ENCODE results near the gene SFRP5.

SFRP5 gene

DNA sequence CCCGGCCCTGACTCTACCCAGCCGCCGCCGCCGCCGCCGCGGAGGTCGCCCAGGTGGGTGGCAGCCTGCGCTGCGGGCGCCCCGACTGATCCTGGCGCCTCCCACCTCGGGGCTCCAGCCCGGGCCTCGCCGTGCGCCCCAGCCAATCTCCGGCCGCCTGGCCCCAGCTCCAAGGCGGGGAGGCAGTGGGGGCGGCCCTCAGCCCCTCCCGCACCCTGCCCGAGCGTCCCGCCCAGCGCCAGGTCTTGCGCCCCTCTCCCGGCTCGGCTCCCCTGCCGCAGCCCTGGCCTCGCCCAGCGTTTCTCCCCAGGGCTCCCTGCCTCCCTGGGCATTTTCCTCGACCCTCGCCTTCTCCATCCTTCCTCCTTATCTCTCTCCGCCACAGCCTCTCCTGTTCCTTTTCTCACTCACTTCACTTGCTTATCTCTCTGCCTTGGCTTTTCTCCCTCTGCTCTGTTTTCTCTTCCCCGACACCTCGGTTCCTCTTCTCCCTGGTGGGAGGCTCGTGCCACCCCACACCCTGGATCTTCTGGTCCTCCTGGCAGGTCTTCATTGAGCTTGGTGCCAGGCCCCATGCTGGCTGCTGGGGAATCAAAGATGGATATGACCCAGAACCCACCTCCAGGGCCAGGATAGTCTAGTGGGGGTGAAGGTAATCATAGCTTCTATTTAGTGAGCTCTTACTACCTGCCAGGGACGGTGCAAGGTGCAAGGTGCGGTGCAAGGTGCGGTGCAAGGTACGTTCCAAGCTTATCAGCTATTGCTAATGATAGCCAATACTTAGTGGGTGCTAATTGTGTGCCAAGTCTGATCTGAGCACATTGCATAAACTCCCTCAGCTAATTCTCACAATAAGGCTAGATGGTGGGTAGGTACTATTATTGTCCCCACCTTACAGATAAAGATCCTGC lies at the start of gene SFRP5:
TSS of gene SFRP5 (minus strand) at position 87 of the 911 bp plus-strand sequence. CDS start 166 bp downstream, outside the sequence.
- no peak within 1 kb of the TSS for H3K27ac ChIP-seq
- no peak for TF ChIP-seq ZFX (IDR thresholded peaks at IDR 0.05)
- TF ChIP-seq, protein P1, sequence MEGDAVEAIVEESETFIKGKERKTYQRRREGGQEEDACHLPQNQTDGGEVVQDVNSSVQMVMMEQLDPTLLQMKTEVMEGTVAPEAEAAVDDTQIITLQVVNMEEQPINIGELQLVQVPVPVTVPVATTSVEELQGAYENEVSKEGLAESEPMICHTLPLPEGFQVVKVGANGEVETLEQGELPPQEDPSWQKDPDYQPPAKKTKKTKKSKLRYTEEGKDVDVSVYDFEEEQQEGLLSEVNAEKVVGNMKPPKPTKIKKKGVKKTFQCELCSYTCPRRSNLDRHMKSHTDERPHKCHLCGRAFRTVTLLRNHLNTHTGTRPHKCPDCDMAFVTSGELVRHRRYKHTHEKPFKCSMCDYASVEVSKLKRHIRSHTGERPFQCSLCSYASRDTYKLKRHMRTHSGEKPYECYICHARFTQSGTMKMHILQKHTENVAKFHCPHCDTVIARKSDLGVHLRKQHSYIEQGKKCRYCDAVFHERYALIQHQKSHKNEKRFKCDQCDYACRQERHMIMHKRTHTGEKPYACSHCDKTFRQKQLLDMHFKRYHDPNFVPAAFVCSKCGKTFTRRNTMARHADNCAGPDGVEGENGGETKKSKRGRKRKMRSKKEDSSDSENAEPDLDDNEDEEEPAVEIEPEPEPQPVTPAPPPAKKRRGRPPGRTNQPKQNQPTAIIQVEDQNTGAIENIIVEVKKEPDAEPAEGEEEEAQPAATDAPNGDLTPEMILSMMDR (conservative IDR thresholded peaks at IDR 0.05), result no peak

DNA sequence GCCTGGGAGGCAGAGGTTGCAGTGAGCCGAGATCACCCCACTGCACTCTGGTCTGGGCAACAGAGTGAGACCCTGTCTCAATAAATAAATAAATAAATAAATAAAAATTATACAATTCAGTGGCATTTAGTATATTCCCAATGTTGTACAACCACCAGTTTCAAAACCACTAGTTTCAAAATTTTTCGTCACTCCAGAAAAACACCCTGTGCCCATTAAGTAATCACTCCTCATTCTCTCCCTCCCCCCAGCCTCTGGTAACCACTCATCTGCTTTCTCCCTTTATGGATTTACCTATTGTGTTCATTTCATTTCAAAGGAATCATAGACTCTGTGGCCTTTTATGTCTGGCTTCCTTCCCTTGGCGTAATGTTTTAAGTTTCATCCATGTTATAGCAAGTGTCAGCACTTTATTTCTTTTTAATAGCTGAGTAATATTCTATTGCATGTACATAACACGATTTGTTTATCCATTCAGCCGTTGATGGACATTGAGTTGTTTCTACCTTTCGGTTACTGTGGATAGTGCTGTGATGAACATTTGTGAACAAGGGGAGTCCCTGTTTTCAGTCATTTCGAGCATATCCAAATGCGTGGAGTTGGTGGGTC lies 48.4 kb upstream of the SFRP5 start:
- no peak for TF ChIP-seq ZFX (IDR thresholded peaks at IDR 0.05)
- TF ChIP-seq, protein P1 (conservative IDR thresholded peaks at IDR 0.05), result no peak
- no peak overlapping the region for H3K27ac ChIP-seq

- TF ChIP-seq, protein P1 (conservative IDR thresholded peaks at IDR 0.05), result no peak
- no peak for TF ChIP-seq ZFX (IDR thresholded peaks at IDR 0.05)
Observed at GRCh38 chr10:97818572-97818971, 46.8 kb upstream of the SFRP5 start.

DNA sequence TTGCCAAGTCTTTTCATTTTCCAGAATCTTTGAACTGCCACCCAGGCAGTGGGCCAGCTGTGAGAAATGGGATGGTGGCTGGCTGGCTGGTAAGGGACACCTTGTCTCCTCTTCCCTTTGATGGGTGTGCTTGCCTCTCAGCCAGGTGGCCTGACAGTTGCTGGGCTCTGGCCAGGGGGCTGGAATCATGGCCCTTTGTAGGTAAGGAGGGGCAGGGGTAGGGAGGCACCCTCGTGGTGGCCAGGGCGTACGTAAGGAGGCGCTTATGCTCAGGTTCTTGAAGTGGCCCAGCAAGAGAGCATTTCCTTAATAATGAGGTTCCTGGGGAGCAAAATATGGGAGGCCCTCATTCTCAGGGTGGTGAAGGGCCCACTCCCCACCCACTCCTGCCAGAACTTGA lies 44.8 kb upstream of the SFRP5 start:
- TF ChIP-seq, protein P1 (conservative IDR thresholded peaks at IDR 0.05), result no peak
- no peak for TF ChIP-seq ZFX (IDR thresholded peaks at IDR 0.05)
- H3K27ac ChIP-seq, result no peak overlapping the region

More at GRCh38 chr10:97818572-97818971, 46.8 kb upstream of the SFRP5 start:
- H3K27ac ChIP-seq, result no peak overlapping the region

DNA sequence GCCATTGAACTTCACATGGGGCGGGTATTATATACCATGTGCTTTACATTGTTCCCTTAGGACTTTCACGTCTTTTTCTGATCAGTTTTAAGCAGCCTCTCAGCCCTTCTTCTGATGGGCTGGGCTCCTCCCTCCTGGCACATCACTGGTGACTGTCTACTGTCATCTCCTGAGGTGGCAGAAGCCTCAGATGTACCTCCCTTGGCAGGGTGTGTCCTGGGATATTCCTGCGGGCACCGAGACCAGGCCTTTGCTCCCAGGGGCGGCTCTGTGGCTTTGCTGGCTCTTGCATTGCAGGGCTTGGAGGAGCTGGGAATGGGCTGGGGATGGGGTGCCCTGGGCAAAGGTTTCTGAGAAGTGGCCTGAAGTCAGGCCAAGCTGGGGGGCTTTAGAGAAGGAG lies 43.2 kb upstream of the SFRP5 start:
- no peak for TF ChIP-seq ZFX (IDR thresholded peaks at IDR 0.05)
- TF ChIP-seq, protein P1 (conservative IDR thresholded peaks at IDR 0.05), result no peak
- H3K27ac ChIP-seq, result no peak overlapping the region

- no peak overlapping the region for H3K27ac ChIP-seq
- TF ChIP-seq, protein P1 (conservative IDR thresholded peaks at IDR 0.05), result no peak
- TF ChIP-seq ZFX (IDR thresholded peaks at IDR 0.05), result no peak
Observed at GRCh38 chr10:97813311-97813710, 41.5 kb upstream of the SFRP5 start.

DNA sequence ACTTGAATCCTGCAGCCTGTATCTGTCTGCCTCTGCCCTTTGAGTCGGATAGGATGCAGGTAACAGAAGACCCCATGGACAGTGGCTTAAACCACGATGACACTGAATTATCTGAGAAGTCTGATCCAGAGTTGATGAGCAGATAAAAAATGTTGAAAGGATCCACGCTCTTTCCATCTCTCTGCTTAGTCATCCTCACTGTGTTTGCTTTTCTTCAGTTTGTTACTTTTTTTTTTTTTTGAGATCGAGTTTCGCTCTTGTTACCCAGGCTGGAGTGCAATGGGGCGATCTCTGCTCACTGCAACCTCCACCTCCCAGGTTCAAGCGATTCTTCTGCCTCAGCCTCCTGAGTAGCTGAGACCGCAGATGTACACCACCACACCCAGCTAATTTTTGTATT lies 40.9 kb upstream of the SFRP5 start:
- TF ChIP-seq, protein P1 (conservative IDR thresholded peaks at IDR 0.05), result no peak
- TF ChIP-seq ZFX (IDR thresholded peaks at IDR 0.05), result no peak
- no peak overlapping the region for H3K27ac ChIP-seq

All from C4-2B (cell line).